SK-N-SH treated with all-trans-retinoic acid at 6 μM for 48 hours (cell line): ENCODE results near the gene THADA.

ENCODE experiments used
- ATAC-seq: fragments of 200-7000 bp; cut with Tn5 transposase; 3 replicates; pipeline ENCODE4 v1.9.1; 2020; ENCODE audit warnings: mild to moderate bottlenecking, moderate library complexity
- ARNTL ChIP-seq: fragments of 450-650 bp; formaldehyde crosslinking; IDR thresholded peaks from 2 replicates; pipeline ENCODE4 v1.5.0; 2020; ENCODE audit warnings: low read depth, mild to moderate bottlenecking, moderate library complexity, borderline replicate concordance
- BACH2 ChIP-seq: fragments of 250-450 bp; sonication (Bioruptor Pico); IDR thresholded peaks from 2 replicates; pipeline ENCODE4 v1.9.0; 2021; ENCODE audit warnings: mild to moderate bottlenecking, borderline replicate concordance
- CSDC2 ChIP-seq: fragments of 250-450 bp; sonication (Bioruptor Pico); IDR thresholded peaks from 2 replicates; pipeline ENCODE4 v1.5.0; 2020; ENCODE audit warnings: mild to moderate bottlenecking, moderate library complexity
- ESRRG ChIP-seq: fragments of 250-450 bp; sonication (Bioruptor Pico); IDR thresholded peaks from 2 replicates; pipeline ENCODE4 v1.6.1; 2021; ENCODE audit warnings: mild to moderate bottlenecking
- GLIS3 ChIP-seq: fragments of 250-450 bp; sonication (Bioruptor Pico); IDR thresholded peaks from 2 replicates; pipeline ENCODE4 v1.5.0; 2020; ENCODE audit warnings: mild to moderate bottlenecking, moderate library complexity
- ISL1 ChIP-seq: fragments of 250-450 bp; sonication (Bioruptor Pico); IDR thresholded peaks from 2 replicates; pipeline ENCODE4 v2.1.2; 2022; ENCODE audit warnings: mild to moderate bottlenecking, moderate library complexity
- OSR1 ChIP-seq: fragments of 250-450 bp; sonication (Bioruptor Pico); IDR thresholded peaks from 2 replicates; pipeline ENCODE4 v1.8.0; 2022; ENCODE audit warnings: moderate library complexity, mild to moderate bottlenecking, inconsistent platforms
- PPARA ChIP-seq: fragments of 250-450 bp; sonication (Bioruptor Pico); IDR thresholded peaks from 2 replicates; pipeline ENCODE4 v1.5.0; 2020; ENCODE audit warnings: mild to moderate bottlenecking, borderline replicate concordance
- RARB ChIP-seq: fragments of 250-450 bp; sonication (Bioruptor Pico); IDR thresholded peaks from 2 replicates; pipeline ENCODE4 v1.8.0; 2021; ENCODE audit warnings: mild to moderate bottlenecking, moderate library complexity
- SNAI2 ChIP-seq: fragments of 250-450 bp; sonication (Bioruptor Pico); IDR thresholded peaks from 2 replicates; pipeline ENCODE4 v1.5.0; 2020; ENCODE audit warnings: mild to moderate bottlenecking, moderate library complexity
- TCF4 ChIP-seq: fragments of 250-450 bp; sonication (Bioruptor Pico); IDR thresholded peaks from 2 replicates; pipeline ENCODE4 v1.8.0; 2021; ENCODE audit warnings: mild to moderate bottlenecking, moderate library complexity, borderline replicate concordance
- TOX ChIP-seq: fragments of 250-450 bp; sonication (Bioruptor Pico); IDR thresholded peaks from 2 replicates; pipeline ENCODE4 v1.8.0; 2021; ENCODE audit warnings: mild to moderate bottlenecking, moderate library complexity, borderline replicate concordance
- ZC3H10 ChIP-seq: fragments of 250-450 bp; sonication (Bioruptor Pico); IDR thresholded peaks from 2 replicates; pipeline ENCODE4 v1.5.1; 2021; ENCODE audit warnings: mild to moderate bottlenecking, moderate library complexity
- ZFP3 ChIP-seq: fragments of 250-450 bp; sonication (Bioruptor Pico); IDR thresholded peaks from 2 replicates; pipeline ENCODE4 v1.5.0; 2020; ENCODE audit warnings: mild to moderate bottlenecking, moderate library complexity
- ZFP30 ChIP-seq: fragments of 450-650 bp; formaldehyde crosslinking; IDR thresholded peaks from 2 replicates; pipeline ENCODE4 v1.5.0; 2022; ENCODE audit warnings: mild to moderate bottlenecking, moderate library complexity
- ZNF565 ChIP-seq: fragments of 450-650 bp; formaldehyde crosslinking; conservative IDR thresholded peaks from 2 replicates; pipeline ENCODE4 v1.5.0; 2020; ENCODE audit warnings: low read depth, mild to moderate bottlenecking, moderate library complexity
- ZNF70 ChIP-seq: fragments of 450-650 bp; formaldehyde crosslinking; IDR thresholded peaks from 2 replicates; pipeline ENCODE4 v1.5.0; 2020; ENCODE audit warnings: mild to moderate bottlenecking, moderate library complexity
- ZNF8 ChIP-seq: fragments of 450-650 bp; formaldehyde crosslinking; IDR thresholded peaks from 2 replicates; pipeline ENCODE4 v1.5.0; 2020; ENCODE audit warnings: mild to moderate bottlenecking, moderate library complexity
- TF ChIP-seq, protein P1 (sequence below): fragments of 250-450 bp; sonication (Bioruptor Pico); IDR thresholded peaks from 2 replicates; pipeline ENCODE4 v1.8.0; 2020; ENCODE audit warnings: mild to moderate bottlenecking, moderate library complexity, borderline replicate concordance
- TF ChIP-seq, protein P2 (sequence below): fragments of 250-450 bp; sonication (Bioruptor Pico); IDR thresholded peaks from 2 replicates; pipeline ENCODE4 v1.5.1; 2020; ENCODE audit warnings: low read depth, mild to moderate bottlenecking, moderate library complexity
- TF ChIP-seq, protein P3 (sequence below): fragments of 250-450 bp; sonication (Bioruptor Pico); IDR thresholded peaks from 2 replicates; pipeline ENCODE4 v1.8.0; 2021; ENCODE audit warnings: low read depth, mild to moderate bottlenecking, moderate library complexity, borderline replicate concordance
- TF ChIP-seq, protein P4 (sequence below): fragments of 250-450 bp; sonication (Bioruptor Pico); IDR thresholded peaks from 2 replicates; pipeline ENCODE4 v1.5.1; 2021; ENCODE audit warnings: mild to moderate bottlenecking, moderate library complexity

THADA gene

DNA sequence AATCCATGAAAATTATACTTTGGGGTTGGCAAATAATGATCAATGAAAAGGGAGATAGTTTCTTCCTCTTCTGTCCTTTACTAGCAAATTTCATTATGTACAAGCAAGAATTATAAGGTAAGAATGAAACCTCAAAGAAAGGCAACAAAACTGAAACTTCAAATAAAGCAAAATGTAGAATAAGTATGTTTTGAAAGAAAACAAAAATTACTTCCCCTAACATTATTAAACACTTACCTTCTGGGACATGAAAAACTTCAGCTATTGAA is 29.4 kb downstream of the THADA start:
- TF ChIP-seq ZNF70 (CRISPR knock-in tag) (no peak), ESRRG (CRISPR knock-in tag) (no peak), TOX (CRISPR knock-in tag) (no peak), ZFP30 (no peak), SNAI2 (CRISPR knock-in tag) (no peak), RARB (CRISPR knock-in tag) (no peak), TCF4 (CRISPR knock-in tag) (no peak), ISL1 (CRISPR knock-in tag) (no peak), CSDC2 (CRISPR knock-in tag) (no peak)
- TF ChIP-seq, protein P1, sequence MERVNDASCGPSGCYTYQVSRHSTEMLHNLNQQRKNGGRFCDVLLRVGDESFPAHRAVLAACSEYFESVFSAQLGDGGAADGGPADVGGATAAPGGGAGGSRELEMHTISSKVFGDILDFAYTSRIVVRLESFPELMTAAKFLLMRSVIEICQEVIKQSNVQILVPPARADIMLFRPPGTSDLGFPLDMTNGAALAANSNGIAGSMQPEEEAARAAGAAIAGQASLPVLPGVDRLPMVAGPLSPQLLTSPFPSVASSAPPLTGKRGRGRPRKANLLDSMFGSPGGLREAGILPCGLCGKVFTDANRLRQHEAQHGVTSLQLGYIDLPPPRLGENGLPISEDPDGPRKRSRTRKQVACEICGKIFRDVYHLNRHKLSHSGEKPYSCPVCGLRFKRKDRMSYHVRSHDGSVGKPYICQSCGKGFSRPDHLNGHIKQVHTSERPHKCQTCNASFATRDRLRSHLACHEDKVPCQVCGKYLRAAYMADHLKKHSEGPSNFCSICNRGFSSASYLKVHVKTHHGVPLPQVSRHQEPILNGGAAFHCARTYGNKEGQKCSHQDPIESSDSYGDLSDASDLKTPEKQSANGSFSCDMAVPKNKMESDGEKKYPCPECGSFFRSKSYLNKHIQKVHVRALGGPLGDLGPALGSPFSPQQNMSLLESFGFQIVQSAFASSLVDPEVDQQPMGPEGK (CRISPR knock-in tag): no peak
- TF ChIP-seq, protein P2, sequence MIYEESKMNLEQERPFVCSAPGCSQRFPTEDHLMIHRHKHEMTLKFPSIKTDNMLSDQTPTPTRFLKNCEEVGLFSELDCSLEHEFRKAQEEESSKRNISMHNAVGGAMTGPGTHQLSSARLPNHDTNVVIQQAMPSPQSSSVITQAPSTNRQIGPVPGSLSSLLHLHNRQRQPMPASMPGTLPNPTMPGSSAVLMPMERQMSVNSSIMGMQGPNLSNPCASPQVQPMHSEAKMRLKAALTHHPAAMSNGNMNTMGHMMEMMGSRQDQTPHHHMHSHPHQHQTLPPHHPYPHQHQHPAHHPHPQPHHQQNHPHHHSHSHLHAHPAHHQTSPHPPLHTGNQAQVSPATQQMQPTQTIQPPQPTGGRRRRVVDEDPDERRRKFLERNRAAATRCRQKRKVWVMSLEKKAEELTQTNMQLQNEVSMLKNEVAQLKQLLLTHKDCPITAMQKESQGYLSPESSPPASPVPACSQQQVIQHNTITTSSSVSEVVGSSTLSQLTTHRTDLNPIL: no peak
- TF ChIP-seq, protein P3, sequence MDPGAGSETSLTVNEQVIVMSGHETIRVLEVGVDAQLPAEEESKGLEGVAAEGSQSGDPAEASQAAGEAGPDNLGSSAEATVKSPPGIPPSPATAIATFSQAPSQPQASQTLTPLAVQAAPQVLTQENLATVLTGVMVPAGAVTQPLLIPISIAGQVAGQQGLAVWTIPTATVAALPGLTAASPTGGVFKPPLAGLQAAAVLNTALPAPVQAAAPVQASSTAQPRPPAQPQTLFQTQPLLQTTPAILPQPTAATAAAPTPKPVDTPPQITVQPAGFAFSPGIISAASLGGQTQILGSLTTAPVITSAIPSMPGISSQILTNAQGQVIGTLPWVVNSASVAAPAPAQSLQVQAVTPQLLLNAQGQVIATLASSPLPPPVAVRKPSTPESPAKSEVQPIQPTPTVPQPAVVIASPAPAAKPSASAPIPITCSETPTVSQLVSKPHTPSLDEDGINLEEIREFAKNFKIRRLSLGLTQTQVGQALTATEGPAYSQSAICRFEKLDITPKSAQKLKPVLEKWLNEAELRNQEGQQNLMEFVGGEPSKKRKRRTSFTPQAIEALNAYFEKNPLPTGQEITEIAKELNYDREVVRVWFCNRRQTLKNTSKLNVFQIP (CRISPR knock-in tag): no peak
- ATAC-seq: no peak

DNA sequence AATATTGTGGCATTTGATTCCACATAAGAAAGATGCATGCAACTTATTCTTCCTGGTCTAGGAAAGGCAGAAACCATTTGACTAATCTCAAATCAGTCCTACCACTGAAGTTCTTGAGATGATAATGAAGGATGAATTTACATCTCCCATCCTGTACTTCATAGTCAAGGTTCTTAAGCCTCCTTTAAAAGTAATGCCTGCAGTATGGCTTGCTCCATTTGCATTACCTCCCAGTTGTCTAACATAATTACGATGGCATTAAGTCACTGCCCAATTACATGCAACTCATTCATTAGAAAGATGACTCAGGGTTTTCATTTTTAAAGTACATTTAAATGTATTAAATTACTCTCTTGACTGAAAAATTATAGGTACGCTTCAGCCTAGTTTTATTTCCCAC is 32.2 kb downstream of the THADA start:
- peak; percentile 70 for ATAC-seq
- no peak for TF ChIP-seq ZNF8 (CRISPR knock-in tag)
- TF ChIP-seq ISL1 (CRISPR knock-in tag): peak; percentile 77
- TF ChIP-seq, protein P2: no peak
- no peak for TF ChIP-seq CSDC2 (CRISPR knock-in tag)
- no peak for TF ChIP-seq BACH2
- TF ChIP-seq ZC3H10 (CRISPR knock-in tag): no peak; the same call in 1 of the 2 replicates
- TF ChIP-seq TCF4 (CRISPR knock-in tag): no peak
- no peak for TF ChIP-seq ZFP3

DNA sequence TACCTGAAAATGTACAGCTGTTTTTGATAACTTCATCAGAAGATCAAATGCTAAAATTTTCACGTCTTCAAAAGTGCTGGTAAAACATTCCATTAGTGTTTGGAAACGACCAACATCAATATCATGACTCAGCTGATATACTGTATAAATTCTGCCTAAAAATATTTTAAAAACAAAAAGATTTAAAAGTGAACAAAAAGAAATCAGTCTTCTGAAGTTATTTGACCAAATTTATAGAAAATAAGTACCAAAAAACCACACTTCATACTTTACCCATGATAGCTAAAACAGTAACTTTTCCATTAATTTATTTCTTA is 35.6 kb downstream of the THADA start:
- no peak for ATAC-seq

More for the DNA sequence above, 35.6 kb downstream of the THADA start:
- TF ChIP-seq ZFP3: no peak
- TF ChIP-seq BACH2: no peak
- TF ChIP-seq ARNTL (CRISPR knock-in tag): no peak
- TF ChIP-seq, protein P2: no peak
- no peak for TF ChIP-seq ZFP30
- no peak for TF ChIP-seq SNAI2 (CRISPR knock-in tag)
- no peak for TF ChIP-seq TOX (CRISPR knock-in tag)
- TF ChIP-seq ZNF565 (CRISPR knock-in tag): no peak
- TF ChIP-seq RARB (CRISPR knock-in tag): no peak
- TF ChIP-seq, protein P4, sequence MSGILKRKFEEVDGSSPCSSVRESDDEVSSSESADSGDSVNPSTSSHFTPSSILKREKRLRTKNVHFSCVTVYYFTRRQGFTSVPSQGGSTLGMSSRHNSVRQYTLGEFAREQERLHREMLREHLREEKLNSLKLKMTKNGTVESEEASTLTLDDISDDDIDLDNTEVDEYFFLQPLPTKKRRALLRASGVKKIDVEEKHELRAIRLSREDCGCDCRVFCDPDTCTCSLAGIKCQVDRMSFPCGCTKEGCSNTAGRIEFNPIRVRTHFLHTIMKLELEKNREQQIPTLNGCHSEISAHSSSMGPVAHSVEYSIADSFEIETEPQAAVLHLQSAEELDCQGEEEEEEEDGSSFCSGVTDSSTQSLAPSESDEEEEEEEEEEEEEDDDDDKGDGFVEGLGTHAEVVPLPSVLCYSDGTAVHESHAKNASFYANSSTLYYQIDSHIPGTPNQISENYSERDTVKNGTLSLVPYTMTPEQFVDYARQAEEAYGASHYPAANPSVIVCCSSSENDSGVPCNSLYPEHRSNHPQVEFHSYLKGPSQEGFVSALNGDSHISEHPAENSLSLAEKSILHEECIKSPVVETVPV: no peak
- TF ChIP-seq CSDC2 (CRISPR knock-in tag): no peak
- no peak for TF ChIP-seq OSR1 (CRISPR knock-in tag)
- TF ChIP-seq, protein P1 (CRISPR knock-in tag): no peak
- no peak for TF ChIP-seq GLIS3 (CRISPR knock-in tag)
- TF ChIP-seq PPARA (CRISPR knock-in tag): no peak
- no peak for TF ChIP-seq ESRRG (CRISPR knock-in tag)
- TF ChIP-seq ZNF70 (CRISPR knock-in tag): no peak
- TF ChIP-seq ZC3H10 (CRISPR knock-in tag): no peak
- TF ChIP-seq, protein P3 (CRISPR knock-in tag): no peak
- TF ChIP-seq, all 23 proteins: peak for 0
